Spleen (tissue), 11 donors: Measurements from ENCODE around the gene KIF3A. TPM values are rescaled to one million over a fixed set of nuclear protein-coding genes. Genes with fewer than 3 reads are reported as not detected.

Experiments
- DNase-seq: peaks from one replicate; pipeline ENCODE4 v3.0.0-alpha.2; 2020
- H3K27ac ChIP-seq, 8 donors: fragments of 200-600 bp; sonication (generic) in 7 of 8; 1 replicate in 4 of 8; 2 replicates in 4 of 8; pipeline versions ENCODE4 v1.5.0 to v1.8.0; 2016 to 2021; ENCODE audit warnings: inconsistent platforms in 4 of 8, mild to moderate bottlenecking in 4 of 8, moderate library complexity in 1 of 8
- H3K27me3 ChIP-seq, 7 donors: fragments of 200-600 bp; sonication (generic) in 6 of 7; replicated peaks in 1 of 7; 1 replicate in 4 of 7; 2 replicates in 3 of 7; pipeline versions ENCODE4 v1.5.0 to v1.8.0; 2016 to 2021; ENCODE audit warnings: inconsistent platforms in 3 of 7, mild to moderate bottlenecking in 1 of 7
- H3K36me3 ChIP-seq, 6 donors: fragments of 200-600 bp; sonication (generic) in 5 of 6; 1 replicate in 4 of 6; 2 replicates in 2 of 6; pipeline versions ENCODE4 v1.5.0 to v1.8.0; 2016 to 2021; ENCODE audit warnings: inconsistent platforms in 2 of 6
- H3K4me1 ChIP-seq, 6 donors: fragments of 200-600 bp; sonication (generic) in 5 of 6; 1 replicate in 3 of 6; 2 replicates in 3 of 6; pipeline versions ENCODE4 v1.5.0 to v1.8.0; 2016 to 2021; ENCODE audit warnings: inconsistent platforms in 3 of 6
- H3K4me3 ChIP-seq, 8 donors: fragments of 200-600 bp; sonication (generic) in 7 of 8; 1 replicate in 4 of 8; 2 replicates in 4 of 8; pipeline versions ENCODE4 v1.5.0 to v1.8.0; 2016 to 2021; ENCODE audit warnings: inconsistent platforms in 4 of 8, mild to moderate bottlenecking in 4 of 8, moderate library complexity in 2 of 8
- H3K9me3 ChIP-seq, 8 donors: fragments of 200-600 bp; sonication (generic) in 7 of 8; 1 replicate in 4 of 8; 2 replicates in 4 of 8; pipeline versions ENCODE4 v1.5.0 to v1.8.0; 2016 to 2021; ENCODE audit warnings: inconsistent platforms in 4 of 8
- POLR2A ChIP-seq, 3 donors: fragments of 450-650 bp; IDR thresholded peaks; one replicate each; pipeline ENCODE4 v1.5.1; 2017; ENCODE audit warnings: antibody characterized with exemption in 3 of 3, mild to moderate bottlenecking in 1 of 3
- POLR2AphosphoS5 ChIP-seq, 3 donors: sonication (generic); formaldehyde crosslinking; IDR thresholded peaks; one replicate each; pipeline ENCODE4 v1.5.1; 2017; ENCODE audit warnings: antibody characterized with exemption in 3 of 3
- WGBS, 5 donors: extraction: QIAGEN DNeasy Blood & Tissue Kit in 3 of 5; methylation state at CpG; one replicate each; pipeline versions ENCODE4 v1.1.5 to v1.1.7; 2013 to 2018; 5-methylcytosine and 5-hydroxymethylcytosine counted together
- intact Hi-C: fragments of 100-400 bp; cut with DNase I; formaldehyde crosslinking; loops from one replicate; pipeline ENCODE4 v1.15.0; 2023; ENCODE audit warnings: low total_unique reads
- polyA plus RNA-seq, 3 donors: library from polyadenylated mRNA; stranded (reverse); fragments of 200-250 nt; gene quantifications; one replicate each; pipeline ENCODE4 v1.2.1, GENCODE V29; 2013
- total RNA-seq, 7 donors: library from RNA; depleted of rRNA in 3 of 7; stranded (reverse); fragments of >200 nt in 3 of 7; fragmentation: NEBNext Ultra II Directional in 4 of 7; extraction: Animal tissue kit (Norgen Biotek cat#: 25700) in 4 of 7; gene quantifications; one replicate each; pipeline versions ENCODE4 v1.1.0 to v1.2.1, GENCODE V29; 2016 to 2021
- TF ChIP-seq, protein P1 (sequence below), 11 experiments: fragments of 200-600 bp in 7 of 11; fragments of 450-650 bp in 4 of 11; sonication (generic) in 4 of 11; IDR thresholded peaks in 8 of 11; conservative IDR thresholded peaks in 3 of 11; 1 replicate in 7 of 11; 2 replicates in 4 of 11; pipeline versions ENCODE4 v1.4.0 to v1.8.0; 2016 to 2021; ENCODE audit warnings: antibody characterized with exemption in 11 of 11, inconsistent platforms in 4 of 11, mild to moderate bottlenecking in 1 of 11
- donor health status: healthy with polysubstance abuse.
- donor health status: DM: no; HTN: no; CAD: no; lungs with moderate emphysema.
- donor health status: DM: no; HTN: no; CAD: no.
- donor health status: Bipolar disorder and iron deficiency.
- donor health status: healthy.
- donor health status: DM: no; HTN: no; CAD: no.
- donor health status: DM: yes; HTN: yes; CAD: no.

KIF3A gene
- total and polyA plus RNA-seq, 10 donors = 1.3 to 10.7 (median 6.7) TPM

GRCh38 chr5:132775476-132775961, 38.2 kb upstream of the KIF3A start:
- Histone ChIP-seq H3K27ac (no peak overlapping the region), H3K36me3 (no peaks in the 10 kb centered on the region), H3K4me1 (peaks cover 1 to 58% (median 31%) of the 10 kb centered on the region in 6 donors), H3K4me3 (peak overlapping the region in 3 of 8 donors; percentile 73 to 94 (median 79)), H3K27me3 (peaks cover 0 to 41% (median 11%) of the 10 kb centered on the region in 7 donors), H3K9me3 (no peaks in the 10 kb centered on the region)
- intact Hi-C loops = no loop called here
- DNase-seq = no peak
- TF ChIP-seq POLR2A (IDR thresholded peaks at IDR 0.05) (no peak), POLR2AphosphoS5 (IDR thresholded peaks at IDR 0.05) (no peak)
- TF ChIP-seq, protein P1, sequence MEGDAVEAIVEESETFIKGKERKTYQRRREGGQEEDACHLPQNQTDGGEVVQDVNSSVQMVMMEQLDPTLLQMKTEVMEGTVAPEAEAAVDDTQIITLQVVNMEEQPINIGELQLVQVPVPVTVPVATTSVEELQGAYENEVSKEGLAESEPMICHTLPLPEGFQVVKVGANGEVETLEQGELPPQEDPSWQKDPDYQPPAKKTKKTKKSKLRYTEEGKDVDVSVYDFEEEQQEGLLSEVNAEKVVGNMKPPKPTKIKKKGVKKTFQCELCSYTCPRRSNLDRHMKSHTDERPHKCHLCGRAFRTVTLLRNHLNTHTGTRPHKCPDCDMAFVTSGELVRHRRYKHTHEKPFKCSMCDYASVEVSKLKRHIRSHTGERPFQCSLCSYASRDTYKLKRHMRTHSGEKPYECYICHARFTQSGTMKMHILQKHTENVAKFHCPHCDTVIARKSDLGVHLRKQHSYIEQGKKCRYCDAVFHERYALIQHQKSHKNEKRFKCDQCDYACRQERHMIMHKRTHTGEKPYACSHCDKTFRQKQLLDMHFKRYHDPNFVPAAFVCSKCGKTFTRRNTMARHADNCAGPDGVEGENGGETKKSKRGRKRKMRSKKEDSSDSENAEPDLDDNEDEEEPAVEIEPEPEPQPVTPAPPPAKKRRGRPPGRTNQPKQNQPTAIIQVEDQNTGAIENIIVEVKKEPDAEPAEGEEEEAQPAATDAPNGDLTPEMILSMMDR (IDR thresholded peaks at IDR 0.05 in 8 of 11, conservative IDR thresholded peaks at IDR 0.05 in 3 of 11) = no peak
- WGBS, 5 donors = 71 to 84% (median 77%) methylated on average over 7 of the region's 7 CpGs

- H3K9me3 ChIP-seq = no peaks in the 10 kb centered on the region
- DNase-seq = no peak
- no peak for TF ChIP-seq POLR2AphosphoS5 (IDR thresholded peaks at IDR 0.05)
- TF ChIP-seq, protein P1 (IDR thresholded peaks at IDR 0.05 in 8 of 11, conservative IDR thresholded peaks at IDR 0.05 in 3 of 11) = no peak
- TF ChIP-seq POLR2A (IDR thresholded peaks at IDR 0.05) = no peak
- intact Hi-C loops = no loop called here
- WGBS, 5 donors = 85 to 97% (median 95%) methylated on average over 5 of the region's 5 CpGs
- H3K36me3 ChIP-seq = no peaks in the 10 kb centered on the region
- H3K4me1 ChIP-seq = peaks cover 4 to 62% (median 31%) of the 10 kb centered on the region in 6 donors
- H3K4me3 ChIP-seq = no peak overlapping the region
- peaks cover 0 to 38% (median 11%) of the 10 kb centered on the region in 7 donors for H3K27me3 ChIP-seq
- H3K27ac ChIP-seq = no peak overlapping the region
These were observed 37.5 kb upstream of the KIF3A start for GRCh38 chr5:132774896-132775295.

DNA sequence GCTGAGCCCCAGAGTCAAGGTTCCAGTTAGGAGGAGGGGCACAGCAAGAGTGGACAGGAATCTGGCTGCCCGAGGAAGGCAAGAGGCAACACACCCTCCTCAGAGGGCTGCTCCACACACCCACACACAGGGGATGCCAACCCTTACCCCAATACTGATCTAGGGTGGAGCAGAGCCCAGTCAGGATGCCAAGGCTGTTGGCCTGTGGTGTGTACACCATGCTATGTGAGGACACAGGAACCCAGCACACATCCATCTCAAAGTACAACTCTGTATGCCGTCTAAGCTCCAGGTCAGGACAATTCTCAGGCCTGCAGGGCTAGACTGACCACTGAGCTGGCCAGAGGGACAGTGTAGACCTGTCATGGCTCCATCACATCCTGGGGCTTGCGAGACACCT, 37.1 kb upstream of the KIF3A start:
- Histone ChIP-seq H3K27ac (no peak overlapping the region), H3K9me3 (no peaks in the 10 kb centered on the region), H3K27me3 (peaks cover 0 to 35% (median 9%) of the 10 kb centered on the region in 7 donors), H3K4me3 (no peak overlapping the region), H3K4me1 (peaks cover 4 to 62% (median 31%) of the 10 kb centered on the region in 6 donors), H3K36me3 (no peaks in the 10 kb centered on the region)
- no peak for DNase-seq
- intact Hi-C loops = no loop called here
- TF ChIP-seq POLR2A (IDR thresholded peaks at IDR 0.05) = no peak
- TF ChIP-seq, protein P1 (IDR thresholded peaks at IDR 0.05 in 8 of 11, conservative IDR thresholded peaks at IDR 0.05 in 3 of 11) = no peak
- TF ChIP-seq POLR2AphosphoS5 (IDR thresholded peaks at IDR 0.05) = no peak
- WGBS, 5 donors = 70 to 93% (median 84%) methylated on average over 3 of the region's 3 CpGs

GRCh38 chr5:132773601-132774355, 36.4 kb upstream of the KIF3A start:
- Histone ChIP-seq H3K36me3 (no peaks in the 10 kb centered on the region), H3K27me3 (peaks cover 0 to 29% (median 7%) of the 10 kb centered on the region in 7 donors), H3K27ac (no peak overlapping the region), H3K4me3 (no peak overlapping the region), H3K4me1 (peaks cover 4 to 62% (median 31%) of the 10 kb centered on the region in 6 donors), H3K9me3 (no peaks in the 10 kb centered on the region)
- WGBS, 5 donors = 71 to 82% (median 78%) methylated on average over 10 to 12 of the region's 12 CpGs
- intact Hi-C loops = no loop called here
- DNase-seq = no peak
- TF ChIP-seq POLR2A (IDR thresholded peaks at IDR 0.05) = no peak
- TF ChIP-seq, protein P1 (IDR thresholded peaks at IDR 0.05 in 8 of 11, conservative IDR thresholded peaks at IDR 0.05 in 3 of 11) = no peak
- TF ChIP-seq POLR2AphosphoS5 (IDR thresholded peaks at IDR 0.05) = no peak
